ENCODE measurements around the gene EHBP1. TPM values are rescaled to one million over a fixed set of nuclear protein-coding genes. Genes with fewer than 3 reads are reported as not detected.

The EHBP1 gene
- total RNA-seq, 1 donor from 2014 or later: 45.8 TPM

DNA sequence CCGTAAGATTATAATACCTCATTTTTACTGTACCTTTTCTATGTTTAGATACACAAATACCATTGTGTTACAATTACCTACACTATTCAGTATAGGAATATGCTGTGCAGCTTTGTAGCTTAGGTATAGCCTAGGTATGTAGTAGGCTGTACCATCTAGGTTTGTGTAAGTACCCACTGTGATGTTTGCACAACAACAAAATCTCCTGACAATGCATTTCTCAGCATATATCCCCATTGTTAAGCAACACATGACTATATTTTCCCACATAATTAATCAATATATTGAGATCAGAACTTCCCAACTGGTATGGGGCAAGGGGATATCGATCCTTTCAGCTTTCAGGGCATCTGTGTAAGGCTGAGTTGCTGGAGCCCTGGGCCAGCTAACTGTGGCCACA, 238.8 kb downstream of the EHBP1 start:
- DNase-seq (no peak), ATAC-seq (no peak)
- Histone ChIP-seq H3K36me3 (peaks cover 11% of the 10 kb centered on the region), H3K9me3 (no peaks in the 10 kb centered on the region), H3K4me1 (no peaks in the 10 kb centered on the region), H3K27me3 (ENCODE audit: low read depth) (no peaks in the 10 kb centered on the region), H3K27ac (no peak overlapping the region), H3K4me3 (no peak overlapping the region)
- no peak for TF ChIP-seq CTCF (IDR thresholded peaks at IDR 0.05)
- intact Hi-C loops (cut with DNase I): no loop called here

GRCh38 chr2:62947403-62947802, 241.9 kb downstream of the EHBP1 start:
- intact Hi-C loops (cut with DNase I): no loop called here
- no peak for DNase-seq
- Histone ChIP-seq H3K27me3 (ENCODE audit: low read depth) (no peaks in the 10 kb centered on the region), H3K36me3 (peaks cover 11% of the 10 kb centered on the region), H3K4me1 (no peaks in the 10 kb centered on the region), H3K27ac (no peak overlapping the region), H3K9me3 (no peaks in the 10 kb centered on the region), H3K4me3 (no peak overlapping the region)
- no peak for TF ChIP-seq CTCF (IDR thresholded peaks at IDR 0.05)
- ATAC-seq: no peak

GRCh38 chr2:62956651-62957050, 251.1 kb downstream of the EHBP1 start:
- H3K9me3 ChIP-seq: no peaks in the 10 kb centered on the region
- ATAC-seq (no peak), DNase-seq (no peak)
- H3K36me3 ChIP-seq: peaks cover 17% of the 10 kb centered on the region
- no peaks in the 10 kb centered on the region for H3K4me1 ChIP-seq
- intact Hi-C loops (cut with DNase I): no loop called here
- H3K27ac ChIP-seq: no peak overlapping the region
- no peak overlapping the region for H3K4me3 ChIP-seq
- no peaks in the 10 kb centered on the region for H3K27me3 ChIP-seq (ENCODE audit: low read depth)
- TF ChIP-seq CTCF (IDR thresholded peaks at IDR 0.05): no peak

- intact Hi-C loops (cut with DNase I): no loop called here
- TF ChIP-seq CTCF (IDR thresholded peaks at IDR 0.05): no peak
Observed at GRCh38 chr2:62958206-62958605, 252.7 kb downstream of the EHBP1 start.

DNA sequence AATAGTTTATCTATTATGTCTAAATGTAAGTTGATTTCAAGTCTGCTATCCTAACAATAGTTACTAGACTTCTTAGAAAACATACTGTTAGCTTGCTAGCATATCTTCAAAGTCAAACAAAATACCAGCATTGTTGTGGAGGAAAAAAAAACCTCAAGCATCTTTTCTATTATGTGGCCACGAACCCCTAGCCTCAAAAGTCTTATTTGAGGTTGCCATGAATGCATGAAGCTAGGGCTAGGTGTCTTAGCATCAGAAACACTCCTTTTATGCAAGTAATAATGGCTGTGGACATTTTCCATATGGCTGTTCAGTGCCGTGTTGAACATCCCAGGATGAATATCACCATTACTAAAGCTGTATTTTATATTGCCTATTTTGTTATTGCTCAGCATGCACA, 258.5 kb downstream of the EHBP1 start:
- Histone ChIP-seq H3K4me3 (no peak overlapping the region), H3K36me3 (no peaks in the 10 kb centered on the region), H3K4me1 (no peaks in the 10 kb centered on the region), H3K9me3 (no peaks in the 10 kb centered on the region), H3K27ac (no peak overlapping the region), H3K27me3 (ENCODE audit: low read depth) (no peaks in the 10 kb centered on the region)
- ATAC-seq: no peak
- intact Hi-C loops (cut with DNase I): no loop called here
- DNase-seq: no peak
- TF ChIP-seq CTCF (IDR thresholded peaks at IDR 0.05): no peak

More at GRCh38 chr2:62958206-62958605, 252.7 kb downstream of the EHBP1 start:
- ATAC-seq (no peak), DNase-seq (no peak)
- no peaks in the 10 kb centered on the region for H3K4me1 ChIP-seq
- no peaks in the 10 kb centered on the region for H3K27me3 ChIP-seq (ENCODE audit: low read depth)
- H3K36me3 ChIP-seq: peaks cover 17% of the 10 kb centered on the region
- H3K4me3 ChIP-seq: no peak overlapping the region
- H3K27ac ChIP-seq: no peak overlapping the region
- no peaks in the 10 kb centered on the region for H3K9me3 ChIP-seq

GRCh38 chr2:62964671-62965070, 259.2 kb downstream of the EHBP1 start:
- no peak for DNase-seq
- Histone ChIP-seq H3K4me3 (no peak overlapping the region), H3K27me3 (ENCODE audit: low read depth) (no peaks in the 10 kb centered on the region), H3K9me3 (no peaks in the 10 kb centered on the region), H3K4me1 (no peaks in the 10 kb centered on the region), H3K36me3 (no peaks in the 10 kb centered on the region), H3K27ac (no peak overlapping the region)
- intact Hi-C loops (cut with DNase I): no loop called here
- TF ChIP-seq CTCF (IDR thresholded peaks at IDR 0.05): no peak
- ATAC-seq: no peak

Measured in lower lobe of right lung (tissue), 2 donors.